A673 (cell line): Measurements from ENCODE around the gene EHBP1L1. TPM values are rescaled to one million over a fixed set of nuclear protein-coding genes. Genes with fewer than 3 reads are reported as not detected.

Source experiments
- BruUV-seq: library from RNA; stranded (reverse); fragments of 400-500 nt; replicated peaks from 2 replicates; lab custom pipeline; 2021; lab: Mats Ljungman, UMichigan
- CTCF ChIA-PET: fragments of 300-600 bp; sonication (Branson Sonifier 250); formaldehyde crosslinking; loops from one replicate; lab custom pipeline; 2022; ENCODE audit warnings: antibody characterized with exemption; lab: Charles Lee
- POLR2A ChIA-PET: fragments of 300-600 bp; sonication (Branson Sonifier 250); formaldehyde crosslinking; loops from one replicate; lab custom pipeline; 2022; ENCODE audit warnings: antibody characterized with exemption; ENCODE audit not compliant: low non-redundant PET; lab: Charles Lee
- DNase-seq: peaks from one replicate; pipeline ENCODE4 v3.0.0-alpha.2; 2015; ENCODE audit warnings: low spot score
- H3K27ac ChIP-seq: fragments of 200-600 bp; sonication (generic); 2 replicates; pipeline ENCODE4 v1.5.1; 2016; ENCODE audit warnings: mixed run types, low read depth, mild to moderate bottlenecking, mixed read lengths, antibody characterized with exemption, low read length; ENCODE audit not compliant: poor library complexity, severe bottlenecking
- H3K27me3 ChIP-seq: fragments of 200-600 bp; sonication (generic); replicated peaks from 2 replicates; pipeline ENCODE4 v1.6.1; 2017; ENCODE audit warnings: mixed run types, low read depth, mild to moderate bottlenecking, mixed read lengths, antibody characterized with exemption, low read length; ENCODE audit not compliant: insufficient read depth, poor library complexity
- H3K36me3 ChIP-seq: fragments of 200-600 bp; sonication (generic); 2 replicates; pipeline ENCODE4 v1.6.1; 2016; ENCODE audit warnings: mixed run types, mild to moderate bottlenecking, mixed read lengths, antibody characterized with exemption, low read length; ENCODE audit not compliant: insufficient read depth, poor library complexity, severe bottlenecking
- H3K4me1 ChIP-seq: fragments of 200-600 bp; sonication (generic); 2 replicates; pipeline ENCODE4 v1.6.1; 2017; ENCODE audit warnings: mixed run types, mild to moderate bottlenecking, mixed read lengths, antibody characterized with exemption, low read length; ENCODE audit not compliant: insufficient read depth, poor library complexity, severe bottlenecking
- H3K4me3 ChIP-seq: fragments of 200-600 bp; sonication (generic); 2 replicates; pipeline ENCODE4 v1.5.1; 2016; ENCODE audit warnings: low read depth, mixed run types, mild to moderate bottlenecking, mixed read lengths, low read length; ENCODE audit not compliant: poor library complexity, severe bottlenecking
- H3K9me3 ChIP-seq: fragments of 200-600 bp; sonication (generic); 2 replicates; pipeline ENCODE4 v1.6.1; 2016; ENCODE audit warnings: mixed run types, low read depth, mild to moderate bottlenecking, mixed read lengths, antibody characterized with exemption, low read length; ENCODE audit not compliant: poor library complexity, severe bottlenecking
- CTCF ChIP-seq: fragments of 300-800, 200-600 bp; sonication (generic); conservative IDR thresholded peaks from 2 replicates; pipeline ENCODE4 v1.5.1; 2017; ENCODE audit warnings: low read depth, mild to moderate bottlenecking, antibody characterized with exemption, low read length, moderate library complexity, mixed read lengths
- EZH2 ChIP-seq: fragments of 200-600 bp; sonication (generic); IDR thresholded peaks from 2 replicates; pipeline ENCODE4 v1.6.1; 2017; ENCODE audit warnings: borderline replicate concordance, low read depth, mild to moderate bottlenecking, mixed read lengths, antibody characterized with exemption, low read length; ENCODE audit not compliant: poor library complexity, severe bottlenecking
- intact Hi-C: fragments of 100-400 bp; cut with micrococcal nuclease; formaldehyde crosslinking; loops from one replicate; pipeline ENCODE4 v1.10.0; 2022; ENCODE audit not compliant: unreplicated experiment
- total RNA-seq: library from RNA; stranded (reverse); gene quantifications from 2 replicates; pipeline ENCODE4 v1.2.3, GENCODE V29; 2021

Gene EHBP1L1
- total RNA-seq, 1 experiment from 2014 or later = 29.5 TPM

GRCh38 chr11:65576867-65577755, 1.3 kb downstream of the EHBP1L1 start:
- ChIA-PET CTCF (interaction anchor here (0.9 kb wide), 1 partner anchor 17 kb away, joined by 3 read pairs; no protein-coding TSS in a partner anchor), POLR2A (interaction anchor here (0.7 to 0.8 kb wide), 2 partner anchors 24 to 99 kb away, joined by 3 read pairs; no protein-coding TSS in a partner anchor)
- Histone ChIP-seq H3K4me3 (peak overlapping the region; percentile 87), H3K4me1 (peaks cover 32% of the 10 kb centered on the region), H3K9me3 (no peaks in the 10 kb centered on the region), H3K27me3 (no peaks in the 10 kb centered on the region), H3K27ac (peak overlapping the region; percentile 74), H3K36me3 (peaks cover 7% of the 10 kb centered on the region)
- intact Hi-C loops = no loop called here
- TF ChIP-seq EZH2 (no peak), CTCF (no peak)
- no peak for DNase-seq
- no TSS peak for BruUV-seq

- Histone ChIP-seq H3K4me1 (peaks cover 32% of the 10 kb centered on the region), H3K4me3 (no peak overlapping the region), H3K36me3 (peaks cover 7% of the 10 kb centered on the region), H3K9me3 (no peaks in the 10 kb centered on the region), H3K27me3 (no peaks in the 10 kb centered on the region), H3K27ac (no peak overlapping the region)
- no TSS peak for BruUV-seq
- no peak for DNase-seq
- CTCF ChIA-PET = no interaction called here
- POLR2A ChIA-PET = interaction anchor here (0.8 kb wide), 1 partner anchor 24 kb away, joined by 3 read pairs; no protein-coding TSS in a partner anchor
- TF ChIP-seq EZH2 (no peak), CTCF (no peak)
- intact Hi-C loops = no loop called here
Measured at GRCh38 chr11:65577756-65578109, 1.9 kb downstream of the EHBP1L1 start.

GRCh38 chr11:65578134-65578533, 2.3 kb downstream of the EHBP1L1 start:
- intact Hi-C loops = no loop called here

More at GRCh38 chr11:65578134-65578533, 2.3 kb downstream of the EHBP1L1 start:
- BruUV-seq = no TSS peak
- ChIA-PET CTCF (no interaction called here), POLR2A (no interaction called here)
- Histone ChIP-seq H3K36me3 (peaks cover 7% of the 10 kb centered on the region), H3K4me3 (no peak overlapping the region), H3K27ac (no peak overlapping the region), H3K4me1 (peaks cover 32% of the 10 kb centered on the region), H3K27me3 (no peaks in the 10 kb centered on the region), H3K9me3 (no peaks in the 10 kb centered on the region)
- TF ChIP-seq CTCF (no peak), EZH2 (no peak)
- no peak for DNase-seq
